ENCODE measurements around the gene TNRC6B.

DNA sequence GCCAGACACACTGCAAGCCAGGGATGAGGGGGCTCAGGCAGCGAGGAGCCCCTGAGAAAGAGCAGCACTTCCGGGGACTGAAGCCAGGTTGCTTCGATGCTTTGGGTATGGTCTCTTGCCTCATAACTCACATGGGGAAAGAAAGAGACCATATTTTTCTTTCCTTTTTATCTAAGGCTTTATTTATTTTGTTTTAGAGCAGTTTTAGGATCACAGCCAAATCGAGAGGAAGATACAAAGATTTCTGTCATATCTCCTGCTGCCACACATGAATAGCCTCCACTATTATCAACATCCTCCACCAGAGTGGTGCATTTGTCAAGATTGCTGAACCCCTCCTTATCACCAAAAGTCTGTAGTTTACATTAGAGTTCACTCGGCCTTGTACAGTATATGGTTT, 144.3 kb downstream of the TNRC6B start:
- TF ChIP-seq POLR2A (IDR thresholded peaks at IDR 0.05): no peak
- TF ChIP-seq, protein P1, sequence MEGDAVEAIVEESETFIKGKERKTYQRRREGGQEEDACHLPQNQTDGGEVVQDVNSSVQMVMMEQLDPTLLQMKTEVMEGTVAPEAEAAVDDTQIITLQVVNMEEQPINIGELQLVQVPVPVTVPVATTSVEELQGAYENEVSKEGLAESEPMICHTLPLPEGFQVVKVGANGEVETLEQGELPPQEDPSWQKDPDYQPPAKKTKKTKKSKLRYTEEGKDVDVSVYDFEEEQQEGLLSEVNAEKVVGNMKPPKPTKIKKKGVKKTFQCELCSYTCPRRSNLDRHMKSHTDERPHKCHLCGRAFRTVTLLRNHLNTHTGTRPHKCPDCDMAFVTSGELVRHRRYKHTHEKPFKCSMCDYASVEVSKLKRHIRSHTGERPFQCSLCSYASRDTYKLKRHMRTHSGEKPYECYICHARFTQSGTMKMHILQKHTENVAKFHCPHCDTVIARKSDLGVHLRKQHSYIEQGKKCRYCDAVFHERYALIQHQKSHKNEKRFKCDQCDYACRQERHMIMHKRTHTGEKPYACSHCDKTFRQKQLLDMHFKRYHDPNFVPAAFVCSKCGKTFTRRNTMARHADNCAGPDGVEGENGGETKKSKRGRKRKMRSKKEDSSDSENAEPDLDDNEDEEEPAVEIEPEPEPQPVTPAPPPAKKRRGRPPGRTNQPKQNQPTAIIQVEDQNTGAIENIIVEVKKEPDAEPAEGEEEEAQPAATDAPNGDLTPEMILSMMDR (IDR thresholded peaks at IDR 0.05): no peak

Measured in lower leg skin (tissue), 3 donors.